Measurements from ENCODE around the gene MOV10.
"Not testable (repeated sequence)": the region's sequence is repeated elsewhere in the genome, so short reads cannot be mapped to it uniquely, and the experiment has no call there.

The MOV10 gene

DNA sequence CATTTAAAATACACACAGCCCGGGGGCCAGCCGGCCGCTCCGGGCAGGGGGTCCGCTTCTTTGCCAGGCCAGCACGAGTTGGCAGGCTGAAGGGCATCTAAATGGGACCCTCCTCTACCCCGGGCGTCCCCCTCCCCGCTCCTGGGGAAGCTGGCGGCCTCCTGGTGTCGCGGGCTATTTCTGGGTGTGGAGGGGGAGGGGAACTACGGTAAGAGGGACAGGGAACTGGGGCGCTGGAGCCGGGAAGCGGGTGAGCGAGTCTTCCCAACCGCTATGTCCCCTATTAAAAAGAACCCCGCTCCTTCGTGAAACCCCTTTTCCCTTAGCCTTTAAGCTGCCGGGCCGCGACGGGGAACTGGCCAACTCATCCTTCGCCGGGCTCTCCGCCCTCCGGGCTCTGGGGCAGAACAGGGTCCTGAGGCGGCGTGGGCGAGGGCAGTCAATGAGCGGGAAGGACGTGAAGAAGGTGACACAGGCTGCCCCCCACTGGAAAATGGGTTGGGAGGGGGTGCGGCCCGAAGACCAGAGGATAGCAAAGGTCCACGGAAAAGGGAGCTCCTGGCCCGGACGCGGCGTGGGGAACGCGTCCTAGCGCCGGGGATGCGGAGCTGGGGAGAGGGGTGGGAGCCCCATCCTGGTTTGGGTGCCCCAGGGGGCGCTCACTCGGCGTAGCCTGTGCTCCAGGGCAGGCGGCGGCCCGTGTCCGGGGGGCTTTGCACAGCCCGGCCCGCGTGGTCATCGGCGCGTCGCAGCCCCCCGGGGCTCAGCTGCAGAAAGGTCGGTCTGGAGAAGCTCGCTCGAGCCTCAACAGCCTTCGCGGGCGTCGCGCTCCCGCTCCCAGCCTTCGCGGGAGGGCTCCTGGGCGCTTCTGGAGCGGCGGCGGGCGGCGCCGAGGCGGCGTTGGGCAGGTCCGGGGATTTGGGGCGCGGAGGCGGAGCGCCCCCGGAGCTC lies 40.1 kb downstream of the MOV10 start:
- no peak for DNase-seq

DNA sequence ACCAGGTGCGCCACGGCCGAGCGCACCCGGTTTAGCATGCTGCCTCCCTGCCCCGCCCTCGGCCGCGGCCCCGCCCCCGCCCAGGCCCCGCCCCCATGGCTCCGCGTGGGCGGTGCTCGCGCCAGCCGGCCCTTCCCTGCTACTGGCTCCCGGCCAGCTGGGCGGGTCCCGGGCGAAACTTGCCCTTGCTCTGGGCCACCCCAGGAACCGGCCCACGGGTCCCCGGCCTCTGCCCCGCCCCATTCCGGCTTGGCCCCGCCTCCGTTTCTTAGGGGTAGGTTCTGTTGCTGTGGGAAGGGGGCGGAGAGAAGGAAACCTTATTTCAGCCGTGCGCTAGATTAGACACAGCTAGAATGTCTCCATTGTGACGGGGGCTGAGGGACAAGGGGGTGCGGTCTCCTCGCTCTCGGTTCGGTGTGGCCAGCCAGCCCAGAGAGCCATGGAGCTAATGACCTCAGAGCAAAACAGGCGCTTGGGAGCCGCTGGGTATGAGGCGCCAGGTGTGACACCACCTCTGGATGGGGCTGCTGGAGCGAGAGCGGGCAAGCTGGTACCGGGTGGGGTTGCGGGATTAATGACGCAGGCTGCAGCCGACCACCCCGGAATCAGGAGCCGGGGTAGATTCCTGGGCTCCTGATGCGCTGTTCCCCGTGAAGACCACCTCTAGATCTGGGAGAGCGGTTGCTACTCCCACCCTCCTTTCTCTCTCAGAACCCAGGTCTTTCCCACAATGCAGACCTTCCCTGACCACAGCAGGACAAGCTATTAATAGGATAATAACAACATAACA lies 41.0 kb downstream of the MOV10 start, which contains the start of gene PPM1J:
Gene PPM1J (minus strand): TSS at position 69 of the 790 bp plus-strand sequence. CDS start 31 bp downstream, at position 38.
- peak; percentile 99 for DNase-seq

GRCh38 chr1:112716133-112716720 lies 41.8 kb downstream of the MOV10 start:
- DNase-seq: peak; percentile 87

GRCh38 chr1:112717263-112717873 lies 42.9 kb downstream of the MOV10 start:
- no peak for DNase-seq

- DNase-seq: peak; percentile 82
These were observed 44.4 kb downstream of the MOV10 start for GRCh38 chr1:112718691-112719418.

- DNase-seq: no peak
These were observed 45.2 kb downstream of the MOV10 start for GRCh38 chr1:112719706-112720105.

- DNase-seq: no peak
These were observed 46.3 kb downstream of the MOV10 start for GRCh38 chr1:112720800-112721199.

DNA sequence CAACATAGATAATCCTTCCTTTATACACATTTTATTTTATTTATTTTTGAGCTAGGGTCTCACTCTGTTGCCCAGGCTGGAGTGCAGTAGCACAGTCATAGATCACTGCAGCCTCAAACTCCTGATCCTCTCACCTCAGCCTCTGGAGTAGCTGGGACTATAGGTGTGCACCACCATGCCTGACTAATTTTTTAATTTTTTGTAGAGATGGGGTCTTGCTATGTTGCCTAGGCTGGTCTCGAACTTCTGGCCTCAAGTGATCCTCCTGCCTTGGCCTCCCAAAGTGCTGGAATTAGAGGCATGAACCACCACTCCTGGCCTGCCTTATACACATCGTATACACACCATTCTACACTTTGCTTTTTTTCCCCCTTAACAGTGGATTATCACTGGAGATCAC lies 46.8 kb downstream of the MOV10 start:
- not testable (repeated sequence) for DNase-seq

- DNase-seq: no peak
These were observed 47.6 kb downstream of the MOV10 start for GRCh38 chr1:112721966-112722524.

GRCh38 chr1:112722601-112723510 lies 48.4 kb downstream of the MOV10 start:
- no peak for DNase-seq

DNA sequence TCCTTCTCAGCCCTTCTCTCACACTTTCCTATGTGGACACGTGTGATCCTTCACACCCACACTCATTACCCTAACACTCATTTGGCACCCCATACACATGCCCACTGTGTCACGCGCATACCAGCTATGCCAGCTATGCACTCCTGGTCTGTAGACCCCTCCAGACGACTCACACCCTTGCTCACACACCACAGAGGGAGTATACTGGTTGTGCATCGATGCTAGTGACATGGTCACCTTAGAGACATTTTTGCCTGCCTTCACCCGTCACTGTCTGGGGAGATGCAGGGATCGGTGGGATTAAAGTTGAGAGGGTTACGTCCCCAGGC lies 49.0 kb downstream of the MOV10 start:
- DNase-seq: no peak

DNA sequence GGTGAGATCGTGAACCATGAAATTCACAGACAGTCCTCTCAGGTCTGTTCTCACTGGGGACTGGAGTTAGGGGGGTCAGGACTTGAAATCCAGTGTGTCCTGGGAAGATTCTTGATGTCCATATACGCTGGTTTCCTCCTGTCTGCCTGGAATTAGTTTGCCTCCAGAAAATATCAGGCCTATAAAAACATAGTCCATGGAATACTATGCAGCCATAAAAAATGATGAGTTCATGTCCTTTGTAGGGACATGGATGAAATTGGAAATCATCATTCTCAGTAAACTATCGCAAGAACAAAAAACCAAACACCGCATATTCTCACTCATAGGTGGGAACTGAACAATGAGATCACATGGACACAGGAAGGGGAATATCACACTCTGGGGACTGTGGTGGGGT lies 49.8 kb downstream of the MOV10 start:
- not testable (repeated sequence) for DNase-seq

- no peak for DNase-seq
These were observed 53.3 kb downstream of the MOV10 start for GRCh38 chr1:112727716-112728115.

- not testable (repeated sequence) for DNase-seq
These were observed 54.0 kb downstream of the MOV10 start for GRCh38 chr1:112728306-112728971.

- not testable (repeated sequence) for DNase-seq
These were observed 54.6 kb downstream of the MOV10 start for GRCh38 chr1:112729011-112729410.

DNA sequence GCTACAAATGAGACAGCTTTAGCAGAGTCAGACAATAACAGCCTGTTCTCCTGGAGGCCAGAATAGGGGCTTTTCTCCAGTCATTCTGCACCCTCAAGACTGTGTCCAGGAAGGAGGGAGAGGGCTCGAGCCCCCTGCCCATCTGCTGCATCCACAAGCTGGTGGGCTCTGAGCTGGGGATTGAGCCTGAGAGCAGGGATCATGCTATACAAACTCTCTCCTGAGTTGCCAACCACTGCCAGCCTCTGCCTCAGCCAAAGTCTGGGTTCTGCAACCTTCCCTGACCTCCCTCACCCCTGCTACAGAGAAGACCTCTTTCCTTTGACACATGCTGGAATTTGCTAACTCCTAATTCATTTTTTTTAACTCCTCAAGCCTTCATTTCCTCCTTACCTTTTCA lies 55.5 kb downstream of the MOV10 start:
- DNase-seq: no peak

DNA sequence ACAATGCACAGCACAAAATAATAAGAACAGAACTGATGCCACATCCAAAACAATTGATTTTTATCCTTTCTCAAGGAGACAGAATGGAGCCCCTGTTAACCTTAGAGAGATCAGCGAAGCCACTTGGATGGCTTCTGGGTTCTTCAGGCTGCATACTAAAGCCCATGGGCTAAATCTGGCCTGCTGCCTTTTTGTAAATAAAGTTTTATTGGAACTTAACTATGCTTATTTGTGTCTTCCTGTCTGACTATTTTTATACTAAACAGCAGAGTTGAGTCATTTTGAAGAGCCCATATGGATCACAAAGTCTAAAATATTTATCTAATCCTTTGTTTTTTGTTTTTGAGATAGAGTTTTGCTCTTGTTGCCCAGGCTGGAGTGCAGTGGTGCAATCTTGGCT lies 57.0 kb downstream of the MOV10 start:
- DNase-seq: no peak

DNA sequence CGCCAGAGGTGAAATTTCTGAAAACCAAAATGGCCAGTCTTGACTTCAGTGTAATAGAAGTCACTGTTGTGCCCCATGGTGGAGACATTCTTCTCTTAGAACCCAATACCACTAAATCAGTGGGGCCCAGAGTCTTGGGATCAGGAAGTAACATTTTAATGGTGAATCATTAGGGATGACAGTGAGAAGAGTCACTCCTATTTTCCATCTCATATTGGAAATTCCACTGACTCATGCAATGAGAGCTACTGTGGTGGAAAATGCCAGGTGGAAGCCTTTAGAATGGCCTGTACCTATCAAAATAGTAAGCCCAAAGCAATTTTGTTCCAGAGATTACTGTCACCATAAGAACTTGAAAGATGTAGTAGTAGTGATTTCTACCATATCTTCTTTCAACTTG lies 61.3 kb downstream of the MOV10 start:
- no peak for DNase-seq

DNA sequence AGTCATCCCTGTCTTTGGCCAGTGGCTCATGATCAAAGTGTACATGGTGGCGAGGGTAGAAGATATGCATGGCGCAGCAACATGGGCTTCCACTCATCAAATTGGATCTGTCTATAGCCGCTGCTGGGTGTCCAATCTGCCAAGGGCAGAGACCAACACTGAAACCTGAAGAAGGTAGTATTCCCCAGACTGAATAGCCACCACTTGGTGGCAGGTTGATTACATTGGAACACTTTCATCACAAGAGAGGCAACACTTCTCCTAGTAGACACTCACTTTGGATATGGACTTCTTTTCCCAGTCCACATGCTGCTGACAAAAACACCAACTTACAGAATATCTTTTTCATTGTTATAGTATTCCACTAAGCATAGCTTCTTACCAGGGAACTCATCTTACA lies 63.1 kb downstream of the MOV10 start:
- no peak for DNase-seq
